Esophagus (tissue), 2 donors: ENCODE data around the gene TNS1. TPM values are rescaled to one million over a fixed set of nuclear protein-coding genes. Genes with fewer than 3 reads are reported as not detected.

Experiments used
- H3K27ac ChIP-seq, 2 donors: one replicate each; pipeline ENCODE4 v1.5.1; 2013; ENCODE audit warnings: low read depth in 2 of 2, mild to moderate bottlenecking in 2 of 2, inconsistent platforms in 1 of 2, low read length in 1 of 2, moderate library complexity in 1 of 2
- H3K27me3 ChIP-seq, 2 donors: one replicate each; pipeline ENCODE4 v1.6.1; 2013; ENCODE audit warnings: low read length in 2 of 2, control low read depth in 1 of 2, mild to moderate bottlenecking in 1 of 2; ENCODE audit not compliant: insufficient read depth in 2 of 2, control insufficient read depth in 1 of 2
- H3K36me3 ChIP-seq, 2 donors: one replicate each; pipeline ENCODE4 v1.6.1; 2013; ENCODE audit warnings: low read length in 1 of 2; ENCODE audit not compliant: control insufficient read depth in 2 of 2, insufficient read depth in 2 of 2
- H3K4me1 ChIP-seq, 2 donors: one replicate each; pipeline ENCODE4 v1.6.1; 2013; ENCODE audit warnings: low read length in 1 of 2; ENCODE audit not compliant: control insufficient read depth in 2 of 2, insufficient read depth in 2 of 2
- H3K4me3 ChIP-seq, 2 donors: one replicate each; pipeline ENCODE4 v1.5.1; 2013; ENCODE audit warnings: low read length in 2 of 2, mild to moderate bottlenecking in 2 of 2, low read depth in 1 of 2, moderate library complexity in 1 of 2
- H3K9me3 ChIP-seq, 2 donors: one replicate each; pipeline ENCODE4 v1.6.1; 2013; ENCODE audit warnings: mild to moderate bottlenecking in 2 of 2, low read depth in 1 of 2, low read length in 1 of 2, moderate library complexity in 1 of 2; ENCODE audit not compliant: control insufficient read depth in 2 of 2, insufficient read depth in 1 of 2
- WGBS, 2 donors: extraction: QIAGEN DNeasy Blood & Tissue Kit; methylation state at CpG; one replicate each; pipeline ENCODE4 v1.1.7; 2013; 5-methylcytosine and 5-hydroxymethylcytosine counted together
- polyA plus RNA-seq, 2 donors: library from polyadenylated mRNA; stranded (reverse); fragments of 200-250 nt; gene quantifications; one replicate each; pipeline ENCODE4 v1.2.3, GENCODE V29; 2013
- donor health status: healthy with polysubstance abuse.
- donor health status: Bipolar disorder and iron deficiency.

TNS1 gene
- polyA plus RNA-seq, 2 donors, result 28.3 to 39.0 TPM

DNA sequence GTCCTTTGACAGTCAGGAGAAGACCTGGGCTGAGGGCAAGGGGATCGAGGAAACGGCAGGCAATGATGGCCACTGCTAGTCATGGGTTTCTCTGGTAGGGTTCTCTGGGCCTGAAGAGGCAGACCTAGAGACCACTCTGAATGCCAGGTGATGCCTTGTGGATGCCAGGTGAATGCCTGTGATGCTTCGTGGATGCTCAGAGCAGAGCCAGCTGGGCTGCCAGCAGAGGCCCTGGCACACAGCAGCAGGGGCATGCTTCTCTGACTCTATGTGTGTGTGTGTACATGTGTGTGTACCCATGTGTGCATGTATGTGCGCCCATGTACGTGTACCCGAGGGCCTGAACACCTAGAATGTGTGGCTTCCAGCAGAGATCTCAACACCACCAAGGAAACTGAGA is 172.0 kb downstream of the TNS1 start:
- H3K27ac ChIP-seq, result peak overlapping the region in 1 of 2 donors; percentile 17
- peaks cover 8 to 10% of the 10 kb centered on the region in 2 donors for H3K4me1 ChIP-seq
- H3K4me3 ChIP-seq, result no peak overlapping the region

DNA sequence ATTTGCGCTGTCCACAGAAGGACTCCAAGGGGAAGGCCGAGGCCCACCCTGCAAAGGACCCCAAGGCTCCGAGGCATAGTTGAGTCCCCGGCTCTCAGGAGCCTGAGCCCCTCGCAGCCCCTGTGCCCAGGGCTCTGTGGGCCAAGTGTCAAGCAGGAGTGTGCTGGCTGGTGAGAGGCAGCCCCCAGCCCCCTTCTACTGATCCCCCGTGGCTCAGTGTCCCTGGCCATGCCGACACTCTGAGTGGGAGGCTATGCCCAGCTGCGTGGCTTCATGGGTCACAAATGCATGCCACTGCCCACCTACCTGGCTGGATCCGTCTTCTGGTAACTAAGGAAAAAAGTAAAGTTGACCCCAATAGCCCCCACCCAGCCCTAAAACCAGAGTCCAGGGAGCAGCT is 172.7 kb downstream of the TNS1 start:
- H3K27ac ChIP-seq, result peak overlapping the region in 1 of 2 donors; percentile 11
- WGBS, 2 donors, result 84 to 89% methylated on average over 9 of the region's 9 CpGs

More for the DNA sequence above, 172.0 kb downstream of the TNS1 start:
- H3K9me3 ChIP-seq, result no peaks in the 10 kb centered on the region
- H3K36me3 ChIP-seq, result peaks cover 3 to 33% of the 10 kb centered on the region in 2 donors
- H3K27me3 ChIP-seq, result no peaks in the 10 kb centered on the region
- WGBS, 2 donors, result 77 to 82% methylated on average over 6 of the region's 6 CpGs

DNA sequence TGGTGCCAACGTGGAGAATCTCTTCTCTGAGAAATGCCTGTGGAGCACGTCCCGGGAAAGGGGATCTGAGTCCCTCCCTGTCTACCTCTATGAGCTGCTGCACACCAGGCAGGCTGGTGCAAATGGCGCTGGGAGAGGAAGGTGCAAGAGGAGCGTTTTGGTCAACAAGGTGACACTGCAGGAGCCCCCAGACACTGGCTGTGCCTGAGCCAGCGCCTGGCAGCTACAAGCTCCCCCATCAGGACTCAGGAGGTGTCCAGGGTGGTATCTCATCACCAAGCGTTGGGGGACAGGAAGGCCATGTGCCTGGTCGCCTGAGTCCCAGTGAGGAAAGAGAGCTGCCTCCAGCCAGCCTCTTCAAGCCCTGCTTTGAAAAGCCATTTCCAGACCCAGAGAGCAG is 173.4 kb downstream of the TNS1 start:
- WGBS, 2 donors, result 62 to 64% methylated on average over 8 of the region's 8 CpGs
- peaks cover 0 to 23% of the 10 kb centered on the region in 2 donors for H3K36me3 ChIP-seq
- H3K4me3 ChIP-seq, result no peak overlapping the region
- no peaks in the 10 kb centered on the region for H3K27me3 ChIP-seq
- no peaks in the 10 kb centered on the region for H3K9me3 ChIP-seq
- H3K4me1 ChIP-seq, result peaks cover 7 to 14% of the 10 kb centered on the region in 2 donors
- H3K27ac ChIP-seq, result no peak overlapping the region

More for the DNA sequence above, 172.7 kb downstream of the TNS1 start:
- peaks cover 7 to 14% of the 10 kb centered on the region in 2 donors for H3K4me1 ChIP-seq
- H3K27me3 ChIP-seq, result no peaks in the 10 kb centered on the region
- peaks cover 3 to 30% of the 10 kb centered on the region in 2 donors for H3K36me3 ChIP-seq
- H3K4me3 ChIP-seq, result no peak overlapping the region
- H3K9me3 ChIP-seq, result no peaks in the 10 kb centered on the region

DNA sequence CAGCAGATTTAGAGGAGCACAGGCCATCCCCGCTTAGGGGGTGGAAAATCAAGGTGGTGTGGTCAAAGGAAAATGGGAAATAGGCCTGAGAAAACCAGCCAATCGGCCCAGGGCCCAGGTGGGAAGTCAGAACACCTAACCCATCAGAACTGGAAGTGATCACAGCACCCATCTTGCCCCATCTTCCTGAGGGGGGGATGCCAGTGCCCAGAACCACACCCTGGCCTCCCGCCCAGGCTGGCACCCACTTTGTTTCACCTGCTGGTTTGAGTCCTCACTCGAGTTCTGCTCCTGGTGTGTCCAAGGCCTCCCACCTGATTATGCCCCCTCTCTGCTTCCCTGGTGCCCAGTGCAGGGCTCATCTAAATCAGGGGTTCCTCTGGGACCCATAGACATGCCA is 174.5 kb downstream of the TNS1 start:
- H3K27ac ChIP-seq, result peak overlapping the region; percentile 1 to 63
- H3K4me1 ChIP-seq, result peaks cover 7 to 14% of the 10 kb centered on the region in 2 donors
- H3K27me3 ChIP-seq, result no peaks in the 10 kb centered on the region
- no peaks in the 10 kb centered on the region for H3K9me3 ChIP-seq
- no peak overlapping the region for H3K4me3 ChIP-seq
- peaks cover 0 to 17% of the 10 kb centered on the region in 2 donors for H3K36me3 ChIP-seq
- WGBS, 2 donors, result 56 to 60% methylated on average over 4 of the region's 4 CpGs

DNA sequence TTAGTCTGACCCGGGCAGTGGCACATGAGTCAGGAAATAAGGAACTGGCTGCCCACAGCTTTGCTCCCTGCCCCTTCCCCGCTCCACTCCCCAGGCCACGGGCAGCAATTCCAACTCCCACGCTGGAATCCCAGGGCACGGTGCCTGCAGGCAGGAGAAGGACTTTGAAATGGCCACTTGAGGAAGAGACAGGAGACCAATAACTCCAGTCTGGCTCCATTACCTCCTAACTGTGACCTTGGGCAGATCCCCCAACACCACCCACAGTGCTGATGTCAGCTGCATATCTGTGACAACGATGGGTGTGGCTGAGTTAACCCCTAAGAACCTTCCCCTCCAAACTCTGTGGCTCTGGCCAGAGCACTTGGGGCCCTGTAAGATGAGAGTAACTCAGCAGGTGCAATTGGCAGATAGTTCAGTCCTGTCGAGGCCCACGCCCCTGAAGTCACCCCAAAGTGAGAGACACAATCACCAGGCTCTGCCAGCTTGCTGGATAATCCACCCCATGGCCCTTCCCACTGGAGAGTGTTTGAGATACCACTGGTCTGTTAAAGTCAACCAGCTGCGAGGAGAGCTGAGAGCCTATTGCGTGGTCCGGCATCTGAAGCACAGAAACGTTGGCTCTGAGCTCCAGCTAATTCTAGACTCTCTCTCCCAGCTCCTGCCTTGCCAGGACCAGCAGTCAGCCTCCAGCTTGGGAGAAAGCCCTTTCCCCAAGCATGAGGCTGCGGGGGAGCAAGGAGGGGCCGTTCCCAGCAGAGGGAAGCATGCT is 175.2 kb downstream of the TNS1 start:
- H3K4me3 ChIP-seq, result no peak overlapping the region
- WGBS, 2 donors, result 46 to 51% methylated on average over 14 of the region's 14 CpGs
- peak overlapping the region; percentile 50 to 63 for H3K27ac ChIP-seq
- peaks cover 7 to 14% of the 10 kb centered on the region in 2 donors for H3K4me1 ChIP-seq
- H3K36me3 ChIP-seq, result peaks cover 0 to 14% of the 10 kb centered on the region in 2 donors
- H3K27me3 ChIP-seq, result no peaks in the 10 kb centered on the region
- no peaks in the 10 kb centered on the region for H3K9me3 ChIP-seq

DNA sequence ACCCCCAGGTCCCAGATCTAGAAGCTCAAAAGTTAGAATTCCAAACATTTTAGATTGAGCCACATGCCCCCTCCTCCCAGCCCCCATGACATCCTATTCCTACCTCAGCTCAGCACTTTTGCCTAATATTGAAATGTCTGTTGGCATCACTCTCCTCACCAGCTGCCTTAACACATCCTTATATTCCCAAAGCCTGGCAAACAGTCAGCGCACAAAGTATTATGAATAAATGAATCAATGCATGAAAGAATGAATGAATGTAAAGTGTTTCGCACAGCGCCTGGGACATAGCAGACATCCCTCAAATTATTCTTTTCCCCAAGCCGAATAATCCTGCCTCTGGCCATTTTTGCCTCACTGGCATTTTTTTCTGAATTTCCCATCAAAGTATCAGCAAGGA is 175.8 kb downstream of the TNS1 start:
- Histone ChIP-seq H3K9me3 (no peaks in the 10 kb centered on the region), H3K4me3 (no peak overlapping the region), H3K27me3 (no peaks in the 10 kb centered on the region), H3K4me1 (peaks cover 7 to 14% of the 10 kb centered on the region in 2 donors), H3K27ac (peak overlapping the region; percentile 50 to 63), H3K36me3 (peaks cover 0 to 11% of the 10 kb centered on the region in 2 donors)
- WGBS, 2 donors, result 66 to 80% methylated on average over 4 of the region's 4 CpGs

DNA sequence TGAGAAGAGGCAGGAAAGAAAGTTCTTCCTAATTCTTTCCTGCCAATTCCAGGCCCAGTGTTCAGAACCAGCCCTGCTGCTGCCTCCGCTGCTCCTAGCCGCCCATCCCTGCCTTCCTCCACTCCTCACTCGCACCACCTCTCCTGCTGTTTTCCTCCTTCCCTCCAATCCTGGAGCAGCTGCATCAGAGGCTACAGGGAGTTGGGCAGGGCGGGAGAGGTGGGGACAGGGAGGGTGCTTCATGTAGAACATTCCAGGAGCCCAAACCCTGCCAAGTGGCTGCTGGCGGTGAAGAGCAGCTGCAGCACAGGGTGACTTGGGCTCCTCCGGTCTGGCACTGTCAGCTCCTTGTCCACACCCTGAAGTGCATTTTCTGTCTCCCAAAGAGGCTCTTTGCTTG is 176.3 kb downstream of the TNS1 start:
- Histone ChIP-seq H3K36me3 (peaks cover 0 to 12% of the 10 kb centered on the region in 2 donors), H3K27ac (peak overlapping the region; percentile 26 to 59)

DNA sequence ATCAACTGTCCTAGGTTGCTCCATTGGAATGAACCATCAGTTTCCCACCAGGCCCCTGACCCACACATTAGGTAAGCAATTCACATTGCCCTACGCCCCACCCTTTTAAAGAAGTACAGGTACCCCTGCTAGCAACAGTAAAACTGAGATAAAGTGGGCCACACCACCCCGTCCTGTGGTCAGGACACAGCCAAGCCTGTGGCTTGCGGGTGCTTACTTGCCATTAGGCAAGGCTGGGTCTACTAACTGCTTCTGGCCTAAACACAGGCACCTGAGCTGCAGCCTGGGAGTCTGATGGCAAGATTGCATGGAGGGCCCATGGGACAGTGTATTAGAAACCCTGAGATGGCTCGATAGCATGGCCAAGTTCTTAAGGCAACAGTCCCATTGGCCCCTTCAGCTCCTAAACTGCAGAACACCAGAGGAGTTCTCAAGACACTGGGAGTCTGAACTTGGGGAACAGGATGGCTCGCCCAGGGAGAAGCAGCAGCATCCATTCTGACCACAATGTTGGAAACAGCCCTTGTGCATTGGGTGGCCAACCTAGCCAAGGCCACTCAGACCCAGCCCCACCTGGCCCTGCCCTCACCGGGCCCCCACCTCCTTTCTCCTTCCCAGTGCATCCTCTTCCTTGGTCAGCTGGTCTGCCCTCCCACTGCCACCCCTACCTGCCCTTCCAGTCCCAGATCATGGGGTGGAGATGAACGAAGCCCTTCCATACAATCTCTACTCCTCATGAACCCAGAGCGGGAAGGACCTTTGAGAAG is 177.1 kb downstream of the TNS1 start:
- H3K4me1 ChIP-seq, result peaks cover 7 to 14% of the 10 kb centered on the region in 2 donors
- H3K27ac ChIP-seq, result no peak overlapping the region
- H3K4me3 ChIP-seq, result no peak overlapping the region
- peaks cover 0 to 15% of the 10 kb centered on the region in 2 donors for H3K36me3 ChIP-seq
- H3K27me3 ChIP-seq, result no peaks in the 10 kb centered on the region
- 86 to 89% methylated on average over 8 of the region's 8 CpGs for WGBS, 2 donors
- H3K9me3 ChIP-seq, result no peaks in the 10 kb centered on the region

More for the DNA sequence above, 176.3 kb downstream of the TNS1 start:
- H3K27me3 ChIP-seq, result no peaks in the 10 kb centered on the region
- 52 to 64% methylated on average over 6 of the region's 6 CpGs for WGBS, 2 donors
- H3K9me3 ChIP-seq, result no peaks in the 10 kb centered on the region
- no peak overlapping the region for H3K4me3 ChIP-seq
- H3K4me1 ChIP-seq, result peaks cover 7 to 14% of the 10 kb centered on the region in 2 donors

DNA sequence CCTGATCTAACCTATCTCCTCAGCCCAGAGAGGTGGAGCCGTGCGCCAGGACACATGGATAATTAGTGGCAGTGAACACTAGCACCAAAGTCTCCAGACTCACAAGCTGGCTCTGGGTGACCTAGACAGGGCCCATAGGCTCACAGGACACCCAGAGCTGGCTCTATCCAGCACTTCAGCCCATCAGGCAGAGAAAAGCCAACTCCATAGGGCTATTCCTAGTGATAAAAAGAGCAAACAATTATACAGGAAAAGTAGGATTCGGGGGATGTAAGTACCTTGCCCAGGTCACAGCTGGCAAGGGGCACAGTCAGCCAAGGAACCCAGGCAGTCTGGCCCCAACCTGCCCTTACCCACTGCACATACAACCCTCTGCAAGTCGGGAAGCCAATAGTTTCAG is 178.6 kb downstream of the TNS1 start:
- WGBS, 2 donors, result 81 to 91% methylated on average over 4 of the region's 4 CpGs
- Histone ChIP-seq H3K27ac (peak overlapping the region in 1 of 2 donors; percentile 26), H3K27me3 (no peaks in the 10 kb centered on the region), H3K36me3 (peaks cover 0 to 13% of the 10 kb centered on the region in 2 donors), H3K4me1 (peaks cover 7 to 14% of the 10 kb centered on the region in 2 donors), H3K9me3 (no peaks in the 10 kb centered on the region), H3K4me3 (no peak overlapping the region)
